ENCODE results near the gene MRPS2. TPM values are rescaled to one million over a fixed set of nuclear protein-coding genes. Genes with fewer than 3 reads are reported as not detected.
A peak's percentile ranks its signal among the peaks of the same experiment; 100 is the strongest.
"Not testable (repeated sequence)": the region's sequence is repeated elsewhere in the genome, so short reads cannot be mapped to it uniquely, and the experiment has no call there.

The MRPS2 gene
- 100 to 1,000 TPM in 1 of 4 donors, 10 to 100 TPM in 3; 26.0 to 101 (median 53.6) TPM for total RNA-seq

DNA sequence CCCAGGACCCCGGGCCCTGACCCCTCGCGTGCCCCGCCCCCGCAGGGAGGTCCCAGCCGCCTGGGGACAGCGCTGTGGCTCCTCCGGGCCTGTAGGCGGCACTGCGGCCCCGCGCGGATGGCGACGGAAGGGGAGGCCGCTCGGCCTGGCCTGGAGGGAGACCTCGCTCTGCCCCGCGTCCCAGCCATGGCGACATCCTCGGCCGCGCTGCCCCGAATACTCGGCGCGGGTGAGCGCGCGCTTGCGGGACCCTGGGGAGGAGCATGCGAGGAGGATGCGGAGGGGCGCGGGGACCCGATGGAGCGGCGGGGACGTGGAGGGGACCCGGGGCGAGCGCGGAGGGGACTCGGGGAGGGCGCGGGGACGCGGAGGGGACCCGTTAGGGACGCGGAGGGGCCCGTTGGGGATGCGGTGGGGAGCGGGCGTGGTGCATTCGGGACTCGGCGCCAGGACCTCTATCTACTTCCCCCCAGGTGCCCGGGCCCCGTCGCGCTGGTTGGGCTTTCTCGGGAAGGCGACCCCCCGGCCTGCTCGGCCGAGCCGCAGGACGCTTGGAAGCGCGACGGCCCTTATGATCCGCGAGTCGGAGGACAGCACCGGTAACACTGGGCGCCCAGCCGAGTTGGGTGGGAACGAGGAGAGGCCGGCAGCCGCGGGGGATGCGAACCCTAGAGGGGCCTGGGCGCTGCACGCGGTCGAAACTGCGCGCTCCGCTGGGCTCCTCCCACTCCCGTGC is at the start of gene MRPS2:
Gene MRPS2 (plus strand): TSS at position 158 of the 736 bp plus-strand sequence. CDS start 29 bp downstream, at position 187.
- H3K36me3 ChIP-seq: peaks cover 0 to 10% (median 0%) of the 10 kb centered on the region in 4 donors
- peaks cover 15 to 25% (median 18%) of the 10 kb centered on the region in 4 donors for H3K4me1 ChIP-seq

GRCh38 chr9:135450956-135451355 is 49.5 kb upstream of the MRPS2 start:
- Histone ChIP-seq H3K4me3 (no peak overlapping the region), H3K27ac (no peak overlapping the region), H3K4me1 (no peaks in the 10 kb centered on the region), H3K36me3 (no peaks in the 10 kb centered on the region), H3K27me3 (peaks cover 5% of the 10 kb centered on the region), H3K9me3 (no peaks in the 10 kb centered on the region)
- DNase-seq: no peak
- intact Hi-C loops (cut with DNase I; ENCODE audit: low total_unique reads) (no loop called here), in situ Hi-C loops (cut with MboI; ENCODE audit: low pct_ligation_motif_present in 1 of 4, low pct_unique_long_range_greater_than_20kb in 1 of 4, low sequenced_read_pairs in 3 of 4) (no loop called here)
- TF ChIP-seq POLR2A (IDR thresholded peaks at IDR 0.05) (no peak), POLR2AphosphoS5 (IDR thresholded peaks at IDR 0.05) (no peak), EP300 (IDR thresholded peaks at IDR 0.05; ENCODE audit: low read depth) (no peak), CTCF (IDR thresholded peaks at IDR 0.05) (no peak)
- 92 to 100% methylated on average over 1 to 10 of the region's 10 CpGs for WGBS, 2 donors (ENCODE audit: low coverage in 1 of 2)

More for the DNA sequence above, at the start of gene MRPS2:
- peak; percentile 90 for DNase-seq
- intact Hi-C loops (cut with DNase I; ENCODE audit: low total_unique reads): no loop called here
- TF ChIP-seq POLR2AphosphoS5 (IDR thresholded peaks at IDR 0.05) (peak; percentile 40 to 74 (median 74)), CTCF (IDR thresholded peaks at IDR 0.05) (peak; percentile 73 to 91 (median 89)), POLR2A (IDR thresholded peaks at IDR 0.05) (peak; percentile 66), EP300 (IDR thresholded peaks at IDR 0.05; ENCODE audit: low read depth) (no peak)
- Histone ChIP-seq H3K27ac (peak within 1 kb of the TSS; percentile 77 to 92 (median 86)), H3K9me3 (no peaks in the 10 kb centered on the region), H3K4me3 (peak within 1 kb of the TSS; percentile 81 to 100 (median 96)), H3K27me3 (no peaks in the 10 kb centered on the region)
- 1% methylated on average over 52 of the region's 92 CpGs; no CpG with 5 or more reads in 1 of the 2 donors for WGBS, 2 donors (ENCODE audit: low coverage in 1 of 2)
- in situ Hi-C loops (cut with MboI; ENCODE audit: low pct_ligation_motif_present in 1 of 4, low pct_unique_long_range_greater_than_20kb in 1 of 4, low sequenced_read_pairs in 3 of 4): no loop called here

- DNase-seq; H3K27me3 ChIP-seq; H3K36me3 ChIP-seq; H3K4me3 ChIP-seq; H3K4me1 ChIP-seq; in situ Hi-C loops (cut with MboI; ENCODE audit: low pct_ligation_motif_present in 1 of 4, low pct_unique_long_range_greater_than_20kb in 1 of 4, low sequenced_read_pairs in 3 of 4); intact Hi-C loops (cut with DNase I; ENCODE audit: low total_unique reads); H3K9me3 ChIP-seq; H3K27ac ChIP-seq: not testable (repeated sequence)
- 70 to 82% methylated on average over 5 to 7 of the region's 7 CpGs for WGBS, 2 donors (ENCODE audit: low coverage in 1 of 2)
Observed at GRCh38 chr9:135451909-135452308, 48.6 kb upstream of the MRPS2 start.

- in situ Hi-C loops (cut with MboI; ENCODE audit: low pct_ligation_motif_present in 1 of 4, low pct_unique_long_range_greater_than_20kb in 1 of 4, low sequenced_read_pairs in 3 of 4) (no loop called here), intact Hi-C loops (cut with DNase I; ENCODE audit: low total_unique reads) (no loop called here)
- H3K27me3 ChIP-seq: peaks cover 5% of the 10 kb centered on the region
- TF ChIP-seq POLR2A (IDR thresholded peaks at IDR 0.05): no peak
- no peak for TF ChIP-seq EP300 (IDR thresholded peaks at IDR 0.05; ENCODE audit: low read depth)
- no peak for TF ChIP-seq POLR2AphosphoS5 (IDR thresholded peaks at IDR 0.05)
- no peak for TF ChIP-seq CTCF (IDR thresholded peaks at IDR 0.05)
- no peak overlapping the region for H3K4me3 ChIP-seq
- 90 to 92% methylated on average over 2 to 5 of the region's 5 CpGs for WGBS, 2 donors (ENCODE audit: low coverage in 1 of 2)
- no peaks in the 10 kb centered on the region for H3K36me3 ChIP-seq
- H3K9me3 ChIP-seq: no peaks in the 10 kb centered on the region
- H3K27ac ChIP-seq: no peak overlapping the region
- no peak for DNase-seq
- no peaks in the 10 kb centered on the region for H3K4me1 ChIP-seq
Observed at GRCh38 chr9:135454737-135455136, 45.7 kb upstream of the MRPS2 start.
